ENCODE data around the gene MSS51. TPM values are rescaled to one million over a fixed set of nuclear protein-coding genes. Genes with fewer than 3 reads are reported as not detected.
"Not testable (repeated sequence)": the region's sequence is repeated elsewhere in the genome, so short reads cannot be mapped to it uniquely, and the experiment has no call there.

Gene MSS51
- total RNA-seq, 1 donor from 2014 or later: 2.0 TPM

DNA sequence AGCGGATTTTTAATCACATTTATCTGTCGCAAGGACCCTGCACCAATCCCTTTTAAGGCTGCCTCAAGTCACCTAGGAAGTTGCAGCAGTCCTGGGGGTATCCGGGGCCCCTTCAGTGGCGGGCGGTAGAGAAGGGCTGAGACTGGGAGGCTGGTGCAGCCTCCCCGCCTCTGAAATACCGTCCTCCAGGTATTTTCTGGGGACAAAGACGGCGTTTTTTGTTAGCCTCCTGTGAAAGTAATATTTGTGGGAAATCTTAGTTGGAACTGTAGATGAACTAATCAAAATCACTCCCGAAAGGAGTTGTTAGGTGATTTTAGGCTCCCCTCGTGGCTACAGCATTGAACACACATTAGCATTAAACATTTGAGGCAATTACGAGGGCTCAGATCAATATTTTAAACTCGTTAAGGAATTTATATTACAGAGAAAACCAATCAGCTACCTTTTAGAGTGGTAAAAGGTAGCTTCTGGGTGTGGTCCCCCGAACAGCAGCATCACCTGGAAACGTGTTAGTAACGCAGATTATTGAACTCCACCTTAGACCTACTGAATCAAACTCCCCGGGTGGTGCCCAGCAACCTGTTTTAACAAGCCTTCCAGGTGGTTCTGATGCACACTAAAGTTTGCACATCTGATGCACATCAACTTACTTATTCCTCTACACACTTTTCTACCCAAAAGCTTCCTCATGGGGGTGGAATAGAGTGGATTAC lies 19.0 kb downstream of the MSS51 start:
- no peak for DNase-seq (ENCODE audit: low spot score)

DNA sequence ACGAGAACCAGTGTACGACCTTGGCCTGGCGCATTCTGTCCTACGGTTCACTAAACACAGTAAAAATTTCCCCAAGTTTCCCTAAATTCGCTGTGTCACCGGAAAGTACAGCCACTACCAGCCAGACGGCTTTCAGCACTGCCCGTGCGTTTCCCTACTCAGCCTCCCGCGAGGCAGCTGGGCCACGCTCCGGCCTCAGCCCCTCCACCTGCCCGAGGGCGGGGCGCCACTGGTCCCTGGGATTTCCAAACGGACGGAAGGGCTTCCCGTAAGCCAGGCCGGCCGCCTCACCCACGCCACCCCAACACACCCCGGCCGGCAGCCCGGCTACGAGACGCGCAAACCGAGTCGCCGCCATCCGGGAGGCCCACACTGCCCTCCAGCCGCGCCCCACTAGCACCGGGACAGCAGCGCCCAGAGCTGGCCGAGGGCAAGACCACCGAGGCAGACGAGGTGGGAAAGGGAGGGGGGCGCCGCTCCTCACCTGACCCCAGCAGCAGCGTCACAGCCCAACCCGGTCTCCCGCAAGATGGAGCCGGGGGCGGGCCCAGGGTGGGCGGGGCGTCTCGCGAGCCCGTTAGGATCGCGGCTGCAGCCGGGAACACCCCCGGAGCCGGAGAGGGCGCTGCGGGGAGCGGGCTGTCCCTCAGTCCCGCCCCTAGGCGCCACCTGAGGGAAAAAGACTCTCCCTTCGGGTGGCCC lies 19.7 kb downstream of the MSS51 start, which contains the start of gene ANXA7:
ANXA7 (minus strand) TSS at position 531 of the 702 bp plus-strand sequence. CDS start 13,202 bp downstream, outside the sequence.
- peak; percentile 93 for DNase-seq (ENCODE audit: low spot score)

DNA sequence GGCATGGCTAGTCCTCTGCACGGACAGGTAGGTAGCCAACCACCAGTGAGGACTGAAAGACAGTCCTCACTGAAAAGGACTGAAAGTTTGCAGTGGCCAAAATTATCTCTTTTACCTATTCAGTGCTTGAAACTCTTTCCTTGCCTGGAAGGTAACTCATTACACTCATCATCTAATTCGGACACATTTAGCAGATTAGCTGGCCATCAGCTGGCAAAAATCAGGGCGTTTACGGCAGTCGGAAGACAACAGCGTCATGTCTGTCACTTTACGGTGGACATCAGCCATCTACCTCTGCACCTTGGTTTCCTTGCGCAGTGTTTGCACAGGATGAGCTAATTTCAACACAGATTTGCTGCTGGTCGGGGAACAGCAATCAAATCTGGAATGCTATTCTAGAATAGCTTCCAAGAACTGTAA lies 20.2 kb downstream of the MSS51 start:
- peak; percentile 21 for DNase-seq (ENCODE audit: low spot score)

DNA sequence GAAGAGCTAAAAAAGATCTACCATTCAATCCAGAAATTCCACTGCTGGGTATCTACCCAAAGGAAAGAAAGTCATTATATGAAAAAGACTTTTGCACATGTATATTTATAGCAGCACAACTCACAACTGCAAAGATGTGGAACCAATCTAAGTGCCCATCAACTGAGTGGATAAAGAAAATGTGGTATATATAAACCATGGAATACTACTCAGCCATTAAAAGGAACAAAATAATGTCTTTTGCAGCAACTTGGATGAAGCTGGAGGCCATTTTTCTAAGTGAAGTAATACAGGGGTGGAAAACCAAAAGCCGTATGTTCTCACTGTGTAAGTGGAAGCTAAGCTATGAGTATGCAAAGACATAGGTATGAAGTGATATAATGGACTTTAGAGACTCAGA lies 22.5 kb downstream of the MSS51 start:
- DNase-seq (ENCODE audit: low spot score): no peak

DNA sequence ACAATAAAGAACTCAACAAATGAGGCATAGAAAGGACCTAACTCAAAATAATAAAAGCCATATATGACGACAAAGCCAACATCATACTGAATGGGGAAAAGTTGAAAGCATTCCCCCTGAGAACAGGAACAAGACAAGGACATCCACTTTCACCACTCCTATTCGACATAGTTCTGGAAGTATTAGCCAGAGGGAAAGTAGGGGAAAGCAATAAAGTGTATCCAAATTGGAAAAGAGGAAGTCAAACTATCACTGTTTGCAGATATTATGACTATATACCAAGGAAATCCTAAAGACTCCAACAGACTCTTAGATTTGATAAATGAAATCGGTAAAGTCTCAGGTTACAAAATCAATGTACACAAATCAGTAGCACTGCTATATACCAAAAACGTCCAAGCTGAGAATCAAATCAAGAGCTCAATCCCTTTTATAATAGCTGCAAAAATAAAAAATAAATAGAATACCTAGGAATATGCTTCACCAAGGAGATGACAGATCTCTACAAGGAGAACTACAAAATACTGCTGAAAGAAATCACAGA lies 24.3 kb downstream of the MSS51 start:
- no peak for DNase-seq (ENCODE audit: low spot score)

DNA sequence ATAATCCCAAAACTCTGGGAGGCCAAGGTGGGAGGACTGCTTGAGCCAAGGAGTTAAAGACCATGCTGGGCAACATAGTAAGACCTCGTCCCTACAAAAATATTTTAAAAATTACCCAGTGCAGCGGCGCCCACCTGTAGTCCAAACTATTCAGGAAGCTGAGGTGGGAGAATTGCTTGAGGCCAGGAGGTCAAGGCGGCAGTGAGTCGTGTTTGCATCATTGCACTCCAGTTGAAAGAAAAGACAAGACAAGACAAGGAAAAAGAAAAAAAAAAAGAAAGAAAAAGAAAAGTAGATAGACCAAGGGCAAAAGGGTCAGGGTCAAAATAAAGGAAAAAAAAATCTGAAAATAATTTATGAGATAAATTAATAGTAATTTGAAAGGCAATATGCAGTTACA lies 25.3 kb downstream of the MSS51 start:
- DNase-seq (ENCODE audit: low spot score): no peak

DNA sequence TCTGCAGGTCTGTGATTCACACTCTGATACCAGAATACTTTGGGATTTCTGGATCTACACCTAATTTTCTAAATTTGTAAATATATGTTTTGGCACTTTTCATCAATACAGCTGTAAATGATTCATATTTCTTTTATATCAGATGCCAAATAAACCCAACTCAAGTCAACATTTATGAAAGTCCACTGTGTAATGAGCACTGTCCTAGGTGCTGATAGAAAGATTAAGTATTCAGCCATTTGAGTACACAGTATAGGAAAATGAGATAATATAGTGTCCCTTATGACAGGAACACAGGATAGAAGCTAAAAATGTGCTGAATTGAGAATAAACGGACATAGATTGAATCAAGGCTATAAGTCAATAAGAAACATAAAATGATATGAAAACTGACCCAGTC lies 25.9 kb downstream of the MSS51 start:
- no peak for DNase-seq (ENCODE audit: low spot score)

DNA sequence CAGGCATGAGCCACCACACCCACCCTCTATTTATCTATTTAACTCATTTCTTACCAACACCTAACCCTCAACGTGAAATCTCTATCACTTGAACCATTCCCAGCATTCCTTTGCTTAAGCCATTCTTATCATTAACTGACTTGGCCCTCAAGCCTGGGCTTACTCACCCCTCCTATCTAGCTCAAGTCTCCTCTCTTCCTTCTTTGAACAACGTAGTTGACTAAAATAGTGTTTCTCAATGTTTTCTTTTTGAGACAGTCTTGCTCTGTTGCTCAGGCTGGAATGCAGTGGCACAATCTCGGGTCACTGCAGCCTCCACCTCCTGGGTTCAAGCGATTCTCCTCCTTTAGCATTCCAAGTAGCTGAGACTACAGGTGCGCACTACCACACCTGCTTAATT lies 26.5 kb downstream of the MSS51 start:
- DNase-seq (ENCODE audit: low spot score): no peak

DNA sequence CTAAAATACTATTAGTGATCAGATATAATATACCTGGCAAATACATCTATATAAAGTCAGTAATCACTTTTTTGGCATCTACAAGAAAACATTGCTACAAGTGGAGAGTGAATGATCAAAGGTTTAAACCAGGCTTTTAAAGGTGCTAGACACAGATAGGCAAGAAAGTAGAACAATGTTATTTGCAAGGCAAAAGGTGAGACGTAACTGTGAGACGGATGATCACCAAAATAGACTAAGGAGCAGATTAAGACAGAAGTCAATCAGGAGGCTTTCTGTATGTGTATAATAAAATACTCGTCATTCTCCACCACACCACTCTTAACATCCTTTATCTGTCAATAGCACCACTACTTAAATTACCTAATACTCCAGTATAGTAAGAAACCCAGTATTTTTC lies 27.8 kb downstream of the MSS51 start:
- DNase-seq (ENCODE audit: low spot score): no peak

DNA sequence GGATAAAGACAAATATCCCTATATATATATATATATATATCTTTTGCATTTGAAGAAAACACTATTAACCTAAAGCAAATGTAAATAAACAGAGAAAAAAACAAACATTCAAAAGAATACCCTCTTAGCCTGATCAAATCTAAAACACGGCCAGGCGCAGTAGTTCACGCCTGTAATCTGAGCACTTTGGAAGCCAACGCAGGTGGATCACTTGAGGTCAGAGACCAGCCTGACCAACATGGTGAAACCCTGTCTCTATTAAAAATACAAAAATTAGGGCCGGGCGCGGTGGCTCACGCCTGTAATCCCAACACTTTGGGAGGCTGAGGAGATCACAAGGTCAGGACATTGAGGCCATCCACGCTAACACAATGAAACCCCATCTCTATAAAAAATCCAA lies 28.7 kb downstream of the MSS51 start:
- DNase-seq (ENCODE audit: low spot score): no peak

DNA sequence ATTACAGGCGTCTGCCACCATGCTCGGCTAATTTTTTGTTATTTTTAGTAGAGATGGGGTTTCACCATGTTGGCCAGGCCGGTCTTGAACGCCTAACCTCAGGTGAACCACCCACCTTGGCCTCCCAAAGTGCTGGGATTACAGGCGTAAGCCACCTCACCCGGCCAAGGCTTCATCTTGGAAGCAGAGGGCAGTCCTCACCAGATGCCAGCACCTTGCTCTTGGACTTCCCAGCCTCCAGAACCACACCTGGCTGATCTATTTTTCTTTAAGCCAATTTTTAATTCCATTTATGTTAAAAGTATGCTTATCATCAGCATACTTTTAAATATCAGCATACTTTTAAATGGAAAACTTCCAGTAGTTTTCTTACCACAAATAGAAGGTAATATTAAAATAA lies 31.7 kb downstream of the MSS51 start:
- DNase-seq (ENCODE audit: low spot score): no peak

DNA sequence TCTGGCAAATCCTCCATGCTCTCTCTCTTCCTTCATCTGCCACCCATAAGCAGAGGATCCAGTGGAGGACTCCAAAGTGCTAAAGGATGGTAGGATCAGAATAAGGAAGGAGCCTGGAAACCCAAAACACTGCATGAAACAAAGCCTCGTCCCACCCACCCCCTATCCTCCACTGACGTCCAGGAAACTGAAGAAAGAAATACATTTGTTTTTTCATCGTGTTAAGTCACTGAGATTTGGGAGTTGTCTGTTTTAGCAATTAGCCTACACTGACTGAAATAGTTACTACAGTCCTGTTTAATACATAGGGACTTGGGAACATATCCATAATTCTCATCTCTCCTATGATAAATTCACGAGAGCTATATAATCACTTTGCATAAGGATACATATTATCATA lies 34.3 kb downstream of the MSS51 start:
- DNase-seq (ENCODE audit: low spot score): no peak

DNA sequence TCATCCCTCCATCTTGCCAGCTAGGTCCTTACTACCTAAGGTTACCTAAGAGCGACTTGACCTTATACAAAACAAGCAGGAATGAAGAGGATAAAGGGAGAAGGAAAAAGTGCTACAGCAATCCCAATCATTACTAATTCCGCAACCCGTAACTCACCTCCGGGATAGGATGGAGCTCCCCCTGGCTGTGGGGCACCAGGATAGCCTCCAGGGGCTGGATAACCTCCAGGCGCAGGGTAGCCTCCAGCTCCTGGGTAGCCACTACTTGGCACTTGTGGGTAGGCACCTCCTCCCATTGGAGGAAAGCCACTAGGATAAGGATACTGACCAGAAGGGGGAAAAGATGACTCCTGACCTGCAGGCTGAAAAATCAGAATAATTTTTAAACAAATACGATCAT lies 35.3 kb downstream of the MSS51 start:
- DNase-seq (ENCODE audit: low spot score): no peak

DNA sequence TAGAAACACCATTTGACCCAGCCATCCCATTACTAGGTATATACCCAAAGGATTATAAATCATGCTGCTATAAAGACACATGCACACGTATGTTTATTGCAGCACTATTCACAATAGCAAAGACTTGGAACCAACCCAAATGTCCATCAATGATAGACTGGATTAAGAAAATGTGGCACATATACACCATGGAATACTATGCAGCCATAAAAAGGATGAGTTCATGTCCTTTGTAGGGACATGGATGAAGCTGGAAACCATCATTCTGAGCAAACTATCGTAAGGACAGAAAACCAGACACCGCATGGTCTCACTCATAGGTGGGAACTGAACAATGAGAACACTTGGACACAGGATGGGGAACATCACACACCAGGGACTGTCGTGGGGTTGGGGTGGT lies 39.0 kb downstream of the MSS51 start:
- not testable (repeated sequence) for DNase-seq (ENCODE audit: low spot score)

DNA sequence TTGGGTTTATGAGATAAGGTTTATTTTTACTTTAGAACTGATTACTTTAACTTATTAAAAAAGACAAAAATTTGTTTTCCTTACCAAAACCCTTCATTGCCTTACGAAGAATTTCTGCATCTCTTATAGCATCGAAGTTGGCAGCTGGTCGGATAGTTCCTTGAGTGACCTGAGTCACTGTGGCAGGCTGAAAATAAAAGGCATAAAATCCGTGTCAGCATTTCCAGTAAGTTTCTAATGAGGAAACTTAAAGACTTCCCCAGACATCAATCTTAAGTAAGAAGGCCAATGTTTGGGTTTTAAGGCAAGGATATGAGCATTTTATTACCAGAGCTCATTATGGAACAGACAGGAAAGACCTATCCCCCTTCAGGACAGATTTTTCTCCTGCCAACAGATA lies 45.1 kb downstream of the MSS51 start:
- no peak for DNase-seq (ENCODE audit: low spot score)

DNA sequence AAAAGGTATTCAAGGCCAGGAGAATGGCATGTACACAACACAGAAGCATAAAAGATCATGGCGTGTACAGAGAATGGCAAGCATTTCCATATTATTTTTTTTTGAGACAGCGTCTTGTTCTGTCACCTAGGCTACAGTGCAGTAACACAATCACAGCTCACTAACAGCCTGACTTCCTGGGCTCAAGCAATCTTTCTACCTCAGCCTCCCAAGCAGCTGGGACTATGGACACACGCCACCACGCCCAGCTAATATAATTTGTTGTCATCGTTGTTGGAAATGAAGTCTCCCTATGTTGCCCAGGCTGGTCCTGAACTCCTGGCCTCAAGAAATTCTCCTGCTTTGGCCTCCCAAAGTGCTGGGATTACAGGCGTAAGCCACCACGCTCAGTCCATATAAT lies 46.8 kb downstream of the MSS51 start:
- no peak for DNase-seq (ENCODE audit: low spot score)

DNA sequence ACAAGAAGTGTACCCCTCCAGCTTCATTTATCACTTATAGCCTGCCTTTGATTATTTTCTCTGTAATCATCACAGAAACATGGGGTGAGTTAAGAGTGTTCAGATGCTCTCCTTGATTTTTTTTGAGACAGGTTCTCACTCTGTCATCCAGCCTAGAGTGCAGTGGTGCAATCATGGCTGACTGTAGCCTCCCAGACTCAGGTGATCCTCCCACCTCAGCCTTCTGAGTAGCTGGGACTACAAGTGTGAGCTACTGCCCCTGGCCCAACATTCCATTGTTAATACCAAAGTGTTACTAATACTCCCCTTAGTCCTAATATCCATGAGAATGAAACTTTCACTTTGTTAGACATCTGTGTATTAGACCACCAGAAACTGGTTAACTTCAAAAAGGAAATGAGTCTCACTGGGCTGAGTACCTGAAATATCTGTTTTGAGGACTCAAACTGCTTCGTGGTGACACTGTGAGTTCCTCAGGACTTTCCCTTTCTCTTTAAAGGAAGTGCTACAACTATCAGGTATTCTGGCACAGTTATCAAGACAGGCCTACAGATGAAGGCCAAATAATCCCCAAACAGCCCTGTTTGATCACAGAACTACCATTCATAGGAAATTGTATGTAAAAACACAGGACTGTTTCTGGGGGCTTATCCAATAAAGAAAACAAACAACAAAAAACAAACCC lies 54.2 kb downstream of the MSS51 start:
- DNase-seq (ENCODE audit: low spot score): no peak

DNA sequence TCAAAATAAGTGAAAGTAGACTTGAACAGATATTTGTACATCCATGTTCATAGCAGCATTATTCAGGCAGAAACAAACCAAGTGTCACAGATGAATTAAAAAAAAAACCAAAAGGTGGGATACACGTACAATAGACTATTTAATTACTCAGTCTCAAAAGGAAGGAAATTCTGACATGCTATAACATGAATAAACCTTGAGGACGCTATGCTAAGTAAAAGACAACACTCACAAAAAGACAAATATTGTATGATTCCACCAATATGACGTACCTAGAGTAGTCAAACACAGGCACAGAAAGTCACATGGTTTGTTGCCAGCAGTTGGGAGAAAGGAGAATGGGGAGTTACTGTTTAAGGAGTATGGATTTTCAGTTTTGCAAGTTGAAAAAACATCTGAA lies 56.7 kb downstream of the MSS51 start:
- DNase-seq (ENCODE audit: low spot score): no peak
